Measurements from ENCODE around the gene ARHGEF1. TPM values are rescaled to one million over a fixed set of nuclear protein-coding genes. Genes with fewer than 3 reads are reported as not detected.

The ARHGEF1 gene
- total and polyA plus RNA-seq, 2 donors (not counting 1 experiment from before 2014, with no cell fraction given) = 646 to 886 TPM

DNA sequence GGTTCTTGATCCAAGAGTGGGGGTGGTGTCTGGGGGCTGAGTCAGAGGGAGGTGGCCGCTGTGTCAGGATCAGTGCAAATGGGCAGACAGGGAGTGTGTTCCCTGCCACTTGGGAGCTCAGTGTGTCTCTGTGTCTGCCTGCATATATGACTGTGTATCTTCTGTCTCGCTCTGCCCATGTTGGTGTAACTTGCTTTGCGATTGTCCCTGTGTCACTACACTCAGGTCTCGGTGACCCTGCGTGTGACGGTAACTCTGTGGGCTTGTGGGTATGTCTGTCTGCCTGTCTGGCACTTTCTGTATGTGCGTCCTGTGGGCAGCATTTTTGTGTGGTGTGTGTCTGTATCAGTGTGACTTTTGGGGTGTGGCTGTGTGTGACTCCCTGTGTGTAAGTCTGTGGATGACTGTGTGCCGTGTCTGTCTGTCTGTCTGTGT is 53.4 kb downstream of the ARHGEF1 start:
- no peaks in the 10 kb centered on the region for H3K27me3 ChIP-seq (replicated peaks in 1 of 4; ENCODE audit: control extremely low read depth in 1 of 4, control insufficient read depth in 3 of 4, insufficient read depth in 4 of 4, low read length in 3 of 4)
- CTCF ChIA-PET = interaction anchor here (1.3 to 2.3 kb wide), 6 partner anchors 9 to 76 kb away, joined by 4 to 24 read pairs (median 8); partner anchors contain the start of gene RPS19
- H3K4me1 Mint-ChIP-seq = peaks cover 49% of the 10 kb centered on the region

DNA sequence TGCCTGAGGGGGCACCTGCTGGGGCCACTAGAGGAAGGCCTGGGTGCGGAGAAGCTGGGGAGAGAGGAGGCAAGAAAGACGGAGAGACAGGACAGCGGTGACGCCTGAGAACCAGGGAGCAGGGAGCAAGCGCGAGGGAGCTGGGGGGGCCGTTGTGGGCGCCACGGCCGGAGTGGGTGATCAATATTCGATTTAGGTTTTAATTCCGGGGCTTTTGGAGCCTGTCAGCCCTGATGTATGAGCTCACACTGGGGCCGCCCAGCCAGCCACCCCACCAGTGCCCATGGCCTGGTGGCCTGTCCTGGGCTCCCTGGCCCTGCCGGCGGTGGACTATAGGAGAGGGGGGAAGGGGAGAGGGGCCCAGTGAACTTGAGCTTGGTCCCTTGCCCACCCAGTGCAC is 54.0 kb downstream of the ARHGEF1 start:
- CTCF ChIA-PET = interaction anchor here (1.1 to 2.3 kb wide), 7 partner anchors 9 to 77 kb away, joined by 3 to 24 read pairs (median 5); partner anchors contain the start of gene RPS19

More for the DNA sequence above, 53.4 kb downstream of the ARHGEF1 start:
- Mint-ChIP-seq H3K27ac (peak overlapping the region; percentile 68), H3K9me3 (ENCODE audit: insufficient read depth) (no peaks in the 10 kb centered on the region), H3K27me3 (no peaks in the 10 kb centered on the region), H3K4me3 (peak overlapping the region; percentile 7)
- WGBS (ENCODE audit: insufficient coverage) = 87% methylated on average over 8 of the region's 8 CpGs
- H3K4me3 ChIP-seq (ENCODE audit: control extremely low read depth in 1 of 5, extremely low read depth in 1 of 5, insufficient read depth in 1 of 5, low read depth in 2 of 5, low read length in 4 of 5) = no peak overlapping the region
- DNase-seq (no peak), ATAC-seq (ENCODE audit: low read depth) (no peak)
- H3K27ac ChIP-seq (ENCODE audit: low read length in 2 of 2) = no peak overlapping the region
- H3K79me2 ChIP-seq (ENCODE audit: control insufficient read depth, insufficient read depth, low read length) = peaks cover 11% of the 10 kb centered on the region
- intact Hi-C loops (cut with micrococcal nuclease) = no loop called here
- no peak overlapping the region for H2AFZ ChIP-seq (ENCODE audit: insufficient read depth, low read depth, low read length, poor library complexity, severe bottlenecking)
- no peaks in the 10 kb centered on the region for H3K9me3 ChIP-seq (ENCODE audit: control extremely low read depth in 1 of 3, control insufficient read depth in 2 of 3, insufficient read depth in 1 of 3, low read length in 2 of 3)
- POLR2A ChIA-PET = interaction anchor here (1.8 to 1.9 kb wide), 3 partner anchors 9 to 61 kb away, joined by 7 to 14 read pairs (median 9); partner anchors contain the start of gene ARHGEF1
- no peak for TF ChIP-seq EZH2 (IDR thresholded peaks at IDR 0.05; ENCODE audit: borderline replicate concordance, insufficient read depth, low read depth, low read length, poor library complexity, severe bottlenecking)
- TF ChIP-seq, protein P1, sequence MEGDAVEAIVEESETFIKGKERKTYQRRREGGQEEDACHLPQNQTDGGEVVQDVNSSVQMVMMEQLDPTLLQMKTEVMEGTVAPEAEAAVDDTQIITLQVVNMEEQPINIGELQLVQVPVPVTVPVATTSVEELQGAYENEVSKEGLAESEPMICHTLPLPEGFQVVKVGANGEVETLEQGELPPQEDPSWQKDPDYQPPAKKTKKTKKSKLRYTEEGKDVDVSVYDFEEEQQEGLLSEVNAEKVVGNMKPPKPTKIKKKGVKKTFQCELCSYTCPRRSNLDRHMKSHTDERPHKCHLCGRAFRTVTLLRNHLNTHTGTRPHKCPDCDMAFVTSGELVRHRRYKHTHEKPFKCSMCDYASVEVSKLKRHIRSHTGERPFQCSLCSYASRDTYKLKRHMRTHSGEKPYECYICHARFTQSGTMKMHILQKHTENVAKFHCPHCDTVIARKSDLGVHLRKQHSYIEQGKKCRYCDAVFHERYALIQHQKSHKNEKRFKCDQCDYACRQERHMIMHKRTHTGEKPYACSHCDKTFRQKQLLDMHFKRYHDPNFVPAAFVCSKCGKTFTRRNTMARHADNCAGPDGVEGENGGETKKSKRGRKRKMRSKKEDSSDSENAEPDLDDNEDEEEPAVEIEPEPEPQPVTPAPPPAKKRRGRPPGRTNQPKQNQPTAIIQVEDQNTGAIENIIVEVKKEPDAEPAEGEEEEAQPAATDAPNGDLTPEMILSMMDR (IDR thresholded peaks at IDR 0.05) = no peak
- no peak overlapping the region for H3K9ac ChIP-seq (ENCODE audit: low read length)
- H3K4me1 ChIP-seq (ENCODE audit: control insufficient read depth in 2 of 2, insufficient read depth in 2 of 2, low read length in 2 of 2) = peaks cover 34 to 65% of the 10 kb centered on the region in 2 donors
- H4K20me1 ChIP-seq (ENCODE audit: control insufficient read depth, insufficient read depth, low read length, poor library complexity, severe bottlenecking) = no peaks in the 10 kb centered on the region
- H3K36me3 ChIP-seq (replicated peaks in 1 of 2; ENCODE audit: control extremely low read depth in 1 of 2, control insufficient read depth in 1 of 2, extremely low read depth in 1 of 2, insufficient read depth in 2 of 2, low read length in 1 of 2) = no peaks in the 10 kb centered on the region
- no peak overlapping the region for H3K4me2 ChIP-seq (replicated peaks; ENCODE audit: low read depth, low read length, poor library complexity, severe bottlenecking)

More for the DNA sequence above, 54.0 kb downstream of the ARHGEF1 start:
- Histone ChIP-seq H3K4me3 (ENCODE audit: control extremely low read depth in 1 of 5, extremely low read depth in 1 of 5, insufficient read depth in 1 of 5, low read depth in 2 of 5, low read length in 4 of 5) (no peak overlapping the region), H3K27me3 (replicated peaks in 1 of 4; ENCODE audit: control extremely low read depth in 1 of 4, control insufficient read depth in 3 of 4, insufficient read depth in 4 of 4, low read length in 3 of 4) (no peaks in the 10 kb centered on the region), H2AFZ (ENCODE audit: insufficient read depth, low read depth, low read length, poor library complexity, severe bottlenecking) (no peak overlapping the region), H4K20me1 (ENCODE audit: control insufficient read depth, insufficient read depth, low read length, poor library complexity, severe bottlenecking) (no peaks in the 10 kb centered on the region), H3K9me3 (ENCODE audit: control extremely low read depth in 1 of 3, control insufficient read depth in 2 of 3, insufficient read depth in 1 of 3, low read length in 2 of 3) (no peaks in the 10 kb centered on the region), H3K4me1 (ENCODE audit: control insufficient read depth in 2 of 2, insufficient read depth in 2 of 2, low read length in 2 of 2) (peaks cover 38 to 65% of the 10 kb centered on the region in 2 donors), H3K27ac (ENCODE audit: low read length in 2 of 2) (no peak overlapping the region), H3K79me2 (ENCODE audit: control insufficient read depth, insufficient read depth, low read length) (peaks cover 11% of the 10 kb centered on the region), H3K36me3 (replicated peaks in 1 of 2; ENCODE audit: control extremely low read depth in 1 of 2, control insufficient read depth in 1 of 2, extremely low read depth in 1 of 2, insufficient read depth in 2 of 2, low read length in 1 of 2) (no peaks in the 10 kb centered on the region), H3K9ac (ENCODE audit: low read length) (no peak overlapping the region), H3K4me2 (replicated peaks; ENCODE audit: low read depth, low read length, poor library complexity, severe bottlenecking) (no peak overlapping the region)
- peaks cover 53% of the 10 kb centered on the region for H3K4me1 Mint-ChIP-seq
- no peak for ATAC-seq (ENCODE audit: low read depth)
- WGBS (ENCODE audit: insufficient coverage) = 93% methylated on average over 15 of the region's 15 CpGs
- intact Hi-C loops (cut with micrococcal nuclease) = no loop called here
- H3K9me3 Mint-ChIP-seq (ENCODE audit: insufficient read depth) = no peaks in the 10 kb centered on the region
- POLR2A ChIA-PET = interaction anchor here (1.8 to 1.9 kb wide), 3 partner anchors 9 to 62 kb away, joined by 7 to 14 read pairs (median 9); partner anchors contain the start of gene ARHGEF1
- TF ChIP-seq EZH2 (IDR thresholded peaks at IDR 0.05; ENCODE audit: borderline replicate concordance, insufficient read depth, low read depth, low read length, poor library complexity, severe bottlenecking) = no peak
- TF ChIP-seq, protein P1 (IDR thresholded peaks at IDR 0.05) = no peak
- no peaks in the 10 kb centered on the region for H3K27me3 Mint-ChIP-seq
- H3K4me3 Mint-ChIP-seq = no peak overlapping the region
- peak overlapping the region; percentile 68 for H3K27ac Mint-ChIP-seq
- no peak for DNase-seq
